Stimulated activated CD4-positive, alpha-beta T cell treated with anti-CD3 and anti-CD28 coated beads, Interleukin-4, amount 100 ng/mL, for 1 hour (primary cell): ENCODE data around the gene ZNF471.

ENCODE experiments used
- DNase-seq: peaks from one replicate; pipeline ENCODE4 v3.0.0-alpha.2; 2020

ZNF471 gene

DNA sequence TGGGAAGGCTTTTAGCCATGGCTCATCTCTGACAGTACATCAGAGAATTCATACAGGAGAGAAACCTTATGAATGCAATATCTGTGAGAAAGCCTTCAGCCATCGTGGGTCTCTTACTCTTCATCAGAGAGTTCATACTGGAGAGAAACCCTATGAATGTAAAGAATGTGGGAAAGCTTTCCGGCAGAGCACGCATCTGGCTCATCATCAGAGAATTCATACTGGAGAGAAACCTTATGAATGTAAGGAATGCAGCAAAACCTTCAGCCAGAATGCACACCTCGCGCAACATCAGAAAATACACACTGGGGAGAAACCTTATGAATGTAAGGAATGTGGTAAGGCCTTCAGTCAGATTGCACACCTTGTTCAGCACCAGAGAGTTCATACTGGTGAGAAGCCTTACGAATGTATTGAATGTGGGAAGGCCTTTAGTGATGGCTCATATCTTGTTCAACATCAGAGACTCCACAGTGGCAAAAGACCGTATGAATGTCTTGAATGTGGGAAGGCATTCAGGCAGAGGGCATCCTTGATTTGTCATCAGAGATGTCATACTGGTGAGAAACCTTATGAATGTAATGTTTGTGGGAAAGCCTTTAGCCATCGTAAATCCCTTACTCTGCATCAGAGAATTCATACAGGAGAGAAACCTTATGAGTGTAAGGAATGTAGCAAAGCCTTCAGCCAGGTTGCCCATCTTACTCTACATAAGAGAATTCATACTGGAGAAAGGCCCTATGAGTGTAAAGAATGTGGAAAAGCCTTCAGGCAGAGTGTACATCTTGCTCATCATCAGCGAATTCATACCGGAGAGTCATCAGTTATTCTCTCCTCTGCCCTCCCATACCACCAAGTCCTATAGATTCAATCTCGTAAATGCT, 70.3 kb downstream of the ZNF471 start:
- DNase-seq: no peak
